Stomach (tissue), 9 donors: ENCODE data around the gene TGFBR2. TPM values are rescaled to one million over a fixed set of nuclear protein-coding genes. Genes with fewer than 3 reads are reported as not detected.
A peak's percentile ranks its signal among the peaks of the same experiment; 100 is the strongest.

ENCODE experiments used
- DNase-seq, 2 donors: peaks; one replicate each; pipeline versions ENCODE4 v3.0.0 to v3.0.0-alpha.2; 2013 to 2019
- H3K27ac ChIP-seq, 5 donors: fragments of 200-600 bp in 4 of 5; sonication (generic) in 4 of 5; one replicate each; pipeline ENCODE4 v1.5.1; 2013 to 2019; ENCODE audit warnings: mild to moderate bottlenecking in 1 of 5, moderate library complexity in 1 of 5
- H3K27me3 ChIP-seq, 3 donors: fragments of 200-600 bp; sonication (generic); one replicate each; pipeline ENCODE4 v1.5.1; 2017 to 2019; ENCODE audit warnings: mixed run types in 1 of 3
- H3K36me3 ChIP-seq, 4 donors: fragments of 200-600 bp; sonication (generic); 1 replicate in 3 of 4; 2 replicates in 1 of 4; pipeline ENCODE4 v1.5.1; 2016 to 2019
- H3K4me1 ChIP-seq, 4 donors: fragments of 200-600 bp; sonication (generic); one replicate each; pipeline ENCODE4 v1.5.1; 2016 to 2019
- H3K4me3 ChIP-seq, 4 donors: fragments of 200-600 bp; sonication (generic) in 3 of 4; one replicate each; pipeline ENCODE4 v1.5.1; 2016 to 2019; ENCODE audit warnings: mild to moderate bottlenecking in 1 of 4
- H3K9me3 ChIP-seq, 4 donors: fragments of 200-600 bp; sonication (generic); one replicate each; pipeline ENCODE4 v1.5.1; 2016 to 2019
- EP300 ChIP-seq: sonication (generic); formaldehyde crosslinking; IDR thresholded peaks from one replicate; pipeline ENCODE4 v1.6.1; 2017; ENCODE audit warnings: antibody characterized with exemption
- POLR2A ChIP-seq, 4 donors: fragments of 450-650 bp; IDR thresholded peaks; one replicate each; pipeline ENCODE4 v1.6.1; 2016; ENCODE audit warnings: antibody characterized with exemption in 4 of 4, control low read depth in 2 of 4, mild to moderate bottlenecking in 1 of 4, moderate library complexity in 1 of 4
- POLR2AphosphoS5 ChIP-seq, 3 donors: sonication (generic); formaldehyde crosslinking; IDR thresholded peaks; one replicate each; pipeline ENCODE4 v1.6.1; 2016; ENCODE audit warnings: antibody characterized with exemption in 3 of 3
- WGBS, 5 donors: extraction: QIAGEN DNeasy Blood & Tissue Kit in 3 of 5; methylation state at CpG; one replicate each; pipeline versions ENCODE4 v1.1.5 to v1.1.7; 2013 to 2018; 5-methylcytosine and 5-hydroxymethylcytosine counted together
- intact Hi-C: fragments of 100-400 bp; cut with DNase I; formaldehyde crosslinking; loops from one replicate; pipeline ENCODE4 v1.15.1; 2023; ENCODE audit warnings: low total_unique reads
- polyA plus RNA-seq, 3 donors: library from polyadenylated mRNA; stranded (reverse); fragments of 200-250 nt; gene quantifications; one replicate each; pipeline ENCODE4 v1.2.3, GENCODE V29; 2013
- total RNA-seq, 5 donors: library from RNA; depleted of rRNA; stranded (reverse); fragments of >200 nt; gene quantifications; one replicate each; pipeline versions ENCODE4 v1.1.0 to v1.2.3, GENCODE V29; 2014 to 2016
- TF ChIP-seq, protein P1 (sequence below), 7 experiments: fragments of 450-650 bp in 4 of 7; fragments of 200-600 bp in 3 of 7; sonication (generic) in 3 of 7; IDR thresholded peaks; one replicate each; pipeline ENCODE4 v1.5.1; 2016 to 2019; ENCODE audit warnings: antibody characterized with exemption in 7 of 7, control low read depth in 2 of 7, mild to moderate bottlenecking in 1 of 7
- donor health status: healthy with polysubstance abuse.
- donor health status: Bipolar disorder and iron deficiency.
- donor health status: healthy.

Gene TGFBR2
- total and polyA plus RNA-seq, 8 donors = 13.7 to 115 (median 66.3) TPM

DNA sequence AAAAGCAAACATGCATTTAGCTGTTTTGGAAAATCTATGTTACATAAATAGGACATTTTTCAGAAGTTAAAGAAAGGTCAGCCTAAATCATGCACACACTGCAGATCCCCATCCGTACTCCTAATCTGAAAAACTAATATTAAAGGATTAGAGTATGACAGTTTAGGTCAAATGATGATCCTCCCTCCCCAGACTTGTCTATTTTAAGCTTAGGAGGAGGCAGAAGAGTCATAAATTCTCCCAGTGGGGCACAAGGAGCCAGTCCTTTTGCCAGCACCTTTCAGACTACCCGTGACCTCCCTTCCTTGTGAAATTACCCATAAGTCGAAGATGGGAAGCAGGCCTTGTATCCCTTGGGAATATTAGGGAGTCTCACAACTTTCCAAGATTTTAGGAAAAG, 78.0 kb downstream of the TGFBR2 start:
- Histone ChIP-seq H3K27ac (peak overlapping the region in 3 of 5 donors; percentile 13 to 82 (median 21)), H3K4me1 (peaks cover 53 to 98% (median 75%) of the 10 kb centered on the region in 4 donors), H3K4me3 (no peak overlapping the region), H3K9me3 (no peaks in the 10 kb centered on the region), H3K36me3 (peaks cover 4 to 77% (median 43%) of the 10 kb centered on the region in 4 donors), H3K27me3 (no peaks in the 10 kb centered on the region)
- intact Hi-C loops = no loop called here
- TF ChIP-seq POLR2AphosphoS5 (IDR thresholded peaks at IDR 0.05) (no peak), POLR2A (IDR thresholded peaks at IDR 0.05) (no peak), EP300 (no peak)
- TF ChIP-seq, protein P1, sequence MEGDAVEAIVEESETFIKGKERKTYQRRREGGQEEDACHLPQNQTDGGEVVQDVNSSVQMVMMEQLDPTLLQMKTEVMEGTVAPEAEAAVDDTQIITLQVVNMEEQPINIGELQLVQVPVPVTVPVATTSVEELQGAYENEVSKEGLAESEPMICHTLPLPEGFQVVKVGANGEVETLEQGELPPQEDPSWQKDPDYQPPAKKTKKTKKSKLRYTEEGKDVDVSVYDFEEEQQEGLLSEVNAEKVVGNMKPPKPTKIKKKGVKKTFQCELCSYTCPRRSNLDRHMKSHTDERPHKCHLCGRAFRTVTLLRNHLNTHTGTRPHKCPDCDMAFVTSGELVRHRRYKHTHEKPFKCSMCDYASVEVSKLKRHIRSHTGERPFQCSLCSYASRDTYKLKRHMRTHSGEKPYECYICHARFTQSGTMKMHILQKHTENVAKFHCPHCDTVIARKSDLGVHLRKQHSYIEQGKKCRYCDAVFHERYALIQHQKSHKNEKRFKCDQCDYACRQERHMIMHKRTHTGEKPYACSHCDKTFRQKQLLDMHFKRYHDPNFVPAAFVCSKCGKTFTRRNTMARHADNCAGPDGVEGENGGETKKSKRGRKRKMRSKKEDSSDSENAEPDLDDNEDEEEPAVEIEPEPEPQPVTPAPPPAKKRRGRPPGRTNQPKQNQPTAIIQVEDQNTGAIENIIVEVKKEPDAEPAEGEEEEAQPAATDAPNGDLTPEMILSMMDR (IDR thresholded peaks at IDR 0.05) = no peak
- DNase-seq = no peak
- WGBS, 5 donors = 57 to 83% (median 76%) methylated on average over 3 of the region's 3 CpGs

DNA sequence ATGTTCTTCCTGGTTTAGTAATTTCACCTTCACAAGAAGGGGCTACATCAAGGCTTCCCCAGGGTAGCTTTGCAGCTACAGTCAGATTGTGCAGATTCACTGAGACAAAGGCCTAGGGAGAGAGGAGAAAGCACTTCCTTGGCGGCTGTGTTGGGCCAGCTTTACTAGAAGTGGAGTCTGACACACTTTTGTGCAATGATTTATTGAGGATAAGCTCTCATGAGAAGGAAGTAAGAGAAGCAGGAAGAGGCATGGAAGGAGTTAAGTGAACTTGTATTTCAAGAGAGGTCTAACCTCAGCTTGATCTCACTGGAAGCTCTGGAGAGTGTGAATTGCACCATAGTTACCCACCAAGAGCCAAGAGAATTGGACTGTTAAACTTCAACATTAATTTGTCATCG, 78.9 kb downstream of the TGFBR2 start:
- peaks cover 6 to 77% (median 41%) of the 10 kb centered on the region in 4 donors for H3K36me3 ChIP-seq
- H3K27ac ChIP-seq = peak overlapping the region in 2 of 5 donors; percentile 21
- intact Hi-C loops = no loop called here
- H3K4me3 ChIP-seq = no peak overlapping the region
- DNase-seq = no peak
- H3K27me3 ChIP-seq = no peaks in the 10 kb centered on the region
- WGBS, 5 donors = 89 to 98% (median 95%) methylated on average over 2 of the region's 2 CpGs
- no peaks in the 10 kb centered on the region for H3K9me3 ChIP-seq
- TF ChIP-seq POLR2AphosphoS5 (IDR thresholded peaks at IDR 0.05) (no peak), EP300 (no peak), POLR2A (IDR thresholded peaks at IDR 0.05) (no peak)
- TF ChIP-seq, protein P1 (IDR thresholded peaks at IDR 0.05) = no peak
- H3K4me1 ChIP-seq = peaks cover 57 to 98% (median 79%) of the 10 kb centered on the region in 4 donors

GRCh38 chr3:30686176-30686575, 79.8 kb downstream of the TGFBR2 start:
- Histone ChIP-seq H3K27me3 (no peaks in the 10 kb centered on the region), H3K36me3 (peaks cover 13 to 77% (median 48%) of the 10 kb centered on the region in 4 donors), H3K9me3 (no peaks in the 10 kb centered on the region), H3K4me3 (no peak overlapping the region), H3K27ac (peak overlapping the region in 1 of 5 donors; percentile 21), H3K4me1 (peaks cover 58 to 98% (median 81%) of the 10 kb centered on the region in 4 donors)
- WGBS, 5 donors = 88 to 94% (median 90%) methylated on average over 2 of the region's 2 CpGs
- intact Hi-C loops = no loop called here
- TF ChIP-seq POLR2AphosphoS5 (IDR thresholded peaks at IDR 0.05) = no peak
- TF ChIP-seq POLR2A (IDR thresholded peaks at IDR 0.05) = no peak
- TF ChIP-seq, protein P1 (IDR thresholded peaks at IDR 0.05) = no peak
- no peak for TF ChIP-seq EP300
- DNase-seq = no peak

DNA sequence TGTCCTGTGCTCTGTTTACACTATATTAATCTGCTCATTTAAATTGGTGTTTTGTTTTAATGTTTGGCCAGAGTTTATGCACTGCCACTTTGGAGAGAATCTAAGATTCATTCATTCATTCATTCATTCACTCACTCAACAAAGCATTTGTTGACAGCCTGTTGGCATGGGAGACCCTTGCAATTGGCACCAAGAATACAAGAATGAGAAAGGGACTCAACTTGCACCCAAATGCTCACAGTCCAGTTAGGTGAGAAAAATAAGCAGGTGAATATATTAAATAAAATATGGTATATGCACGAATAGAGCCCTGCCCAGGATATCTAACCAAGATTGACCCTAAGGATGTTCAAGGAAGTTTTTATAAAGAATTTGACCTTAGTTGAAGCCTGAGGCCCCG, 80.4 kb downstream of the TGFBR2 start:
- 43 to 73% (median 66%) methylated on average over 2 of the region's 2 CpGs for WGBS, 5 donors
- Histone ChIP-seq H3K4me3 (no peak overlapping the region), H3K27me3 (no peaks in the 10 kb centered on the region), H3K9me3 (no peaks in the 10 kb centered on the region), H3K36me3 (peaks cover 20 to 77% (median 54%) of the 10 kb centered on the region in 4 donors), H3K4me1 (peaks cover 57 to 98% (median 80%) of the 10 kb centered on the region in 4 donors), H3K27ac (no peak overlapping the region)
- intact Hi-C loops = no loop called here
- DNase-seq = no peak
- TF ChIP-seq EP300 = no peak
- no peak for TF ChIP-seq POLR2A (IDR thresholded peaks at IDR 0.05)
- no peak for TF ChIP-seq POLR2AphosphoS5 (IDR thresholded peaks at IDR 0.05)
- TF ChIP-seq, protein P1 (IDR thresholded peaks at IDR 0.05) = no peak
